Body of pancreas (tissue), 4 donors: ENCODE results near the gene SCRN2. TPM values are rescaled to one million over a fixed set of nuclear protein-coding genes. Genes with fewer than 3 reads are reported as not detected.

Source experiments
- ATAC-seq: fragments of 150-250 bp; one replicate; pipeline ENCODE4 v1.9.1; 2016
- DNase-seq, 4 donors: peaks; one replicate each; pipeline ENCODE4 v3.0.0-alpha.2; 2019
- H3K27ac ChIP-seq, 4 donors: fragments of 200-600 bp; sonication (generic); 1 replicate in 3 of 4; 2 replicates in 1 of 4; pipeline versions ENCODE4 v1.5.1 to v1.6.1; 2016 to 2019; ENCODE audit warnings: mild to moderate bottlenecking in 1 of 4, mixed read lengths in 1 of 4, moderate library complexity in 1 of 4
- H3K27me3 ChIP-seq, 2 donors: fragments of 200-600 bp; sonication (generic); one replicate each; pipeline ENCODE4 v1.6.0; 2016; ENCODE audit warnings: mild to moderate bottlenecking in 1 of 2
- H3K36me3 ChIP-seq, 2 donors: fragments of 200-600 bp; sonication (generic); replicated peaks in 1 of 2; 2 replicates each; pipeline ENCODE4 v1.5.1; 2016; ENCODE audit warnings: low read depth in 2 of 2; ENCODE audit not compliant: insufficient read depth in 1 of 2
- H3K4me1 ChIP-seq: fragments of 200-600 bp; sonication (generic); one replicate; pipeline ENCODE4 v1.6.0; 2016
- H3K4me3 ChIP-seq, 2 donors: fragments of 200-600 bp; sonication (generic); 1 replicate in 1 of 2; 2 replicates in 1 of 2; pipeline ENCODE4 v1.5.1; 2016 to 2019
- H3K9me3 ChIP-seq, 3 donors: fragments of 200-600 bp; sonication (generic); 1 replicate in 2 of 3; 2 replicates in 1 of 3; pipeline ENCODE4 v1.5.1; 2016
- CTCF ChIP-seq, 7 experiments: fragments of 450-650 bp in 4 of 7; fragments of 200-600 bp in 3 of 7; sonication (generic) in 3 of 7; IDR thresholded peaks; one replicate each; pipeline ENCODE4 v1.5.1; 2016 to 2019; ENCODE audit warnings: antibody characterized with exemption in 7 of 7
- POLR2A ChIP-seq, 3 donors: fragments of 450-650 bp; IDR thresholded peaks; one replicate each; pipeline ENCODE4 v1.6.1; 2016; ENCODE audit warnings: antibody characterized with exemption in 3 of 3, mild to moderate bottlenecking in 2 of 3
- WGBS, 2 donors: methylation state at CpG; one replicate each; pipeline ENCODE4 v1.1.5; 2017; 5-methylcytosine and 5-hydroxymethylcytosine counted together
- intact Hi-C: fragments of 100-400 bp; cut with DNase I; formaldehyde crosslinking; loops from one replicate; pipeline ENCODE4 v1.15.1; 2023
- total RNA-seq, 2 donors: library from RNA; depleted of rRNA; stranded (reverse); fragments of >200 nt; gene quantifications; one replicate each; pipeline ENCODE4 v1.1.0, GENCODE V29; 2016

Gene SCRN2
- total RNA-seq, 2 donors from 2014 or later = 37.2 to 45.7 TPM

GRCh38 chr17:47884427-47884740 is 43.3 kb upstream of the SCRN2 start:
- H3K9me3 ChIP-seq = no peaks in the 10 kb centered on the region
- no peaks in the 10 kb centered on the region for H3K27me3 ChIP-seq
- no peaks in the 10 kb centered on the region for H3K36me3 ChIP-seq
- 48 to 53% methylated on average over 2 to 5 of the region's 5 CpGs for WGBS, 2 donors
- no peak overlapping the region for H3K4me3 ChIP-seq
- DNase-seq (no peak), ATAC-seq (no peak)
- H3K4me1 ChIP-seq = no peaks in the 10 kb centered on the region
- TF ChIP-seq POLR2A (IDR thresholded peaks at IDR 0.05) = no peak
- TF ChIP-seq CTCF (IDR thresholded peaks at IDR 0.05) = no peak
- no peak overlapping the region for H3K27ac ChIP-seq
- intact Hi-C loops = no loop called here

GRCh38 chr17:47883589-47884426 is 42.7 kb upstream of the SCRN2 start:
- H3K27me3 ChIP-seq = no peaks in the 10 kb centered on the region
- TF ChIP-seq CTCF (IDR thresholded peaks at IDR 0.05) (no peak), POLR2A (IDR thresholded peaks at IDR 0.05) (no peak)
- H3K36me3 ChIP-seq = no peaks in the 10 kb centered on the region
- no peak for ATAC-seq
- WGBS, 2 donors = 58 to 84% methylated on average over 5 to 9 of the region's 9 CpGs
- DNase-seq = no peak
- no peak overlapping the region for H3K4me3 ChIP-seq
- H3K9me3 ChIP-seq = no peaks in the 10 kb centered on the region
- intact Hi-C loops = no loop called here
- no peaks in the 10 kb centered on the region for H3K4me1 ChIP-seq
- H3K27ac ChIP-seq = no peak overlapping the region

GRCh38 chr17:47882695-47883588 is 41.9 kb upstream of the SCRN2 start:
- H3K9me3 ChIP-seq = no peaks in the 10 kb centered on the region
- no peaks in the 10 kb centered on the region for H3K36me3 ChIP-seq
- ATAC-seq (no peak), DNase-seq (no peak)
- no peak for TF ChIP-seq POLR2A (IDR thresholded peaks at IDR 0.05)
- WGBS, 2 donors = 80 to 81% methylated on average over 8 to 9 of the region's 9 CpGs
- intact Hi-C loops = no loop called here
- H3K27ac ChIP-seq = no peak overlapping the region
- no peak overlapping the region for H3K4me3 ChIP-seq
- no peaks in the 10 kb centered on the region for H3K27me3 ChIP-seq
- no peaks in the 10 kb centered on the region for H3K4me1 ChIP-seq

GRCh38 chr17:47882247-47882646 is 41.2 kb upstream of the SCRN2 start:
- no peaks in the 10 kb centered on the region for H3K36me3 ChIP-seq
- TF ChIP-seq POLR2A (IDR thresholded peaks at IDR 0.05) (no peak), CTCF (IDR thresholded peaks at IDR 0.05) (no peak)
- H3K27ac ChIP-seq = no peak overlapping the region
- 32 to 45% methylated on average over 7 of the region's 7 CpGs for WGBS, 2 donors
- no peaks in the 10 kb centered on the region for H3K27me3 ChIP-seq
- no peaks in the 10 kb centered on the region for H3K4me1 ChIP-seq
- intact Hi-C loops = no loop called here
- DNase-seq = no peak
- no peak for ATAC-seq
- no peaks in the 10 kb centered on the region for H3K9me3 ChIP-seq
- H3K4me3 ChIP-seq = no peak overlapping the region

- Histone ChIP-seq H3K9me3 (no peaks in the 10 kb centered on the region), H3K27ac (no peak overlapping the region), H3K27me3 (no peaks in the 10 kb centered on the region), H3K4me1 (no peaks in the 10 kb centered on the region), H3K4me3 (no peak overlapping the region), H3K36me3 (no peaks in the 10 kb centered on the region)
- ATAC-seq = no peak
- intact Hi-C loops = no loop called here
- TF ChIP-seq CTCF (IDR thresholded peaks at IDR 0.05) (no peak), POLR2A (IDR thresholded peaks at IDR 0.05) (no peak)
- DNase-seq = no peak
- WGBS, 2 donors = 74 to 77% methylated on average over 7 to 8 of the region's 8 CpGs
Measured at GRCh38 chr17:47879776-47880454, 38.8 kb upstream of the SCRN2 start.
